NCI-H2171 treated with DMSO at 0.1 percent for 48 hours (cell line): ENCODE results near the gene FANCC.

Source experiments
- DNase-seq: peaks from one replicate; lab custom pipeline; 2025; lab: John Stamatoyannopoulos, UW

Gene FANCC

GRCh38 chr9:95190413-95190812 is 127.1 kb downstream of the FANCC start:
- DNase-seq: no peak

GRCh38 chr9:95189251-95190098 is 128.0 kb downstream of the FANCC start:
- DNase-seq: no peak

DNA sequence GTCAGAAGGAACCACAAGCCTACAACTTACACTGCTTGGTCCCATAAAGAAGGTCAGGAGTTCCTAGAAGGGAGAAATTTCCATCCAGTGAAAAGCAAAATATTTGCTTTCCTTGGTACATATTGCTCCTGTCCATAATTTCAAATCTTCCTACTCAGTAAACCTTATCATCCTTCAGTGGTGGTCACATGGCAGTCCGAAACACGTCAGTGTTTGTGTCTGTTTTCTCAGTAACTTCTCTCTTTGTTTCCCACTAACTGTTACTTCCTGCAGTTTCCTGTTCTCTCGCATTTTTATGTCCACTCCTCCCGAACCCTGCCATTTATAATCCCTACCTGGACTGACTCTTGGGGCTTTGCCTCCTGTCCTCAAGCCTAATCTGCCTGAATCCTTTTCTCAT is 129.1 kb downstream of the FANCC start:
- DNase-seq: no peak

- DNase-seq: no peak
Measured at GRCh38 chr9:95185956-95186355, 131.6 kb downstream of the FANCC start.

GRCh38 chr9:95182854-95183563 is 134.5 kb downstream of the FANCC start:
- peak; percentile 18 for DNase-seq

- no peak for DNase-seq
Measured at GRCh38 chr9:95181835-95182234, 135.7 kb downstream of the FANCC start.

GRCh38 chr9:95181226-95181818 is 136.2 kb downstream of the FANCC start:
- DNase-seq: no peak

- DNase-seq: peak; percentile 52
Measured at GRCh38 chr9:95177617-95178016, 139.9 kb downstream of the FANCC start.

DNA sequence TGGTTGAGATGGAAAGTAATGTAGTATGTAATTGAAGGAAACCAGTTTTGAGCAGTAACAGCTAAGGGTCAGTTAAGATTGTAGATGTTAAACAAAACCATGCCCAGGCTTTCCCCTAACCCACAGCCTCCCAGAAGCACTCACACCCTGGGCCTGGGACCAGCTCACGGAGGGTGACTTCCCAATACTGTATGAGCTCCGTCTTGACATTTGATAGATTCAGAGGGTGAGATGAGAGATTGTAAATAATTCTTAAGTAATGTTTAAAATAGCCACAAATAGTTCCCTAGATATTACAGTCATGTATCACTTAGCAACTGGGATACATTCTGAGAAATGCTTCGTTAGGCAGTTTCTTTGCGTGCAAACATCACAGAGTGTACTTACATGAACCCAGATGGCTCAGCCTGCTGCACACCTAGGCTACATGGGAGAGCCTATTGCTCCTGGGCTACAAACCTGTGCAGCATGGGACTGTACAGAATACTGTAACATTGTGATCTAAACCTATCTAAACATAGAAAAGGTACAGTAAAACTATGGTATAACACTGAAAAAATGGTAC is 140.7 kb downstream of the FANCC start:
- DNase-seq: peak; percentile 65

DNA sequence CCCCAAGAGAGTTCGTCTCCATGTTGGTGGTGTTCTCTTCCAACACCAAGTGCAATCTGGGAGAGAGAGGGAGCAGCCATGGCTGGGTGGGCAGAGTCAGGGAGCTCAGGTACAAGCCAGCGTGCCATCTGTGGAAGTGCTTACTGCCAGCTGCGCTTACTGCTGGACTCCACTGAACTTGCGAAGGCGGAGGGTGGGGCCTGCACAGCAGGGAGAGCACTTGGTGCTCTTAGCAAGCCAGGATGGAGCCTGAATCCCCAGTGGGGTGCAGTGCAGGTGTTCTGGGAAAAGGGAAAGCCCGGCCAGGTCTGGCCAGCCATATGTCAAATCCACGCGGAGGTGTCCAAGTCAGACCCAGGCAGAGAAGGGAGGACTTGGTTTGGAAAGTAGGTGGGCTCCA is 142.0 kb downstream of the FANCC start:
- DNase-seq: peak; percentile 97

DNA sequence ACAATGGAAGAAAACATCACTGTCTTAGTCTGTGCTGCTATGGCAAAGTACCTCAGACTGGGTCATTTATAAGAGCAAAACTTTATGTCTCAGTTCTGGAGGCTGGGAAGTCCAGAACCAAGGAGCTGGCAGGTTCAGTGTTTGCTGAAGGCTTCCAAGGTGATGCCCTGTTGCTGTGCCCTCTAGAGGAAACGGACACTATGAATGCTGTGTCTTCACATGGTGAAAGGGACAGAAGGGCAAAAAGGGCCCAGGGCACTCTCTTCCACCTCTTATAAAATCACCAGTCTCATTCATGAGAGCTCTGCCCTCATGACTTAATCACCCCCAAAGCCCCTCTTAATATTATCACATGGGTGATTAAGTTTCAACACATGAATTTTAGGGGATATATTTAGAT is 143.5 kb downstream of the FANCC start:
- DNase-seq: no peak

DNA sequence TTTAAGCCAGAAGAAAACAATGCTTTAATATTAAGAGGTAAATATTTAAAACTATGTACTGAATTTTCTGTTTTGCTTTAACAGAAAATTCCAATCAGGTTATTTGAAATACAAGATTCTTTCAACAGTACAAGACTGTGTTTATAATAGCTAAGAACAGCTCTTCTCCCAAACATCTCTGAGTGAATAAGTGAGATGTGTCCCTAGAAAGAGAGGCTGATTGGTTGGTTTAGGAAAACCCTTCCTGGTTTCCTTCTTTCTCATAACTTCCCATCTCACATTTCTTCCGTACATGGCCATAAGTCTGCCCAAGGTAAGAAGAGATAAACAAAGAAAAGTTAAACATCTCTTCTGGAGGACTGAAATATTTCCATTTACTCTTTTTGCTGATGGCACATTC is 145.9 kb downstream of the FANCC start:
- no peak for DNase-seq

DNA sequence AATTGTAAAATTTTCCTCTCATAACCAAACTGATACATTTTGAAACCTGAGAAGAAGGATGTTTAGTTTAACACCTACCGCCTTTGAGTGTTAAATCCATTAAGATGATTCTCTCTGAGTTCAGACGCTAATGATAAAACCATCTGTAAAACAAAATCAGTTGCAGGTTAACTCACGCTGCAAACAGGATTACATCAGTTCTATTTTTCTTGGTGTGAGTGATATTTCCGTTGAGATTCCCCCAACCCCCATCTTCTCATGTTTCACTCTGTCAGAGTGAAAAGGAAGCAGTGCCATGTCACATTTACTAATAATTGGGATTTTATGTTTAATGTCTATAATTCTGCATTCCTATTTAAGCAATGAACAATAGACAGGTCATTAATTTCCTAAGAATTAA is 146.5 kb downstream of the FANCC start:
- peak; percentile 87 for DNase-seq

DNA sequence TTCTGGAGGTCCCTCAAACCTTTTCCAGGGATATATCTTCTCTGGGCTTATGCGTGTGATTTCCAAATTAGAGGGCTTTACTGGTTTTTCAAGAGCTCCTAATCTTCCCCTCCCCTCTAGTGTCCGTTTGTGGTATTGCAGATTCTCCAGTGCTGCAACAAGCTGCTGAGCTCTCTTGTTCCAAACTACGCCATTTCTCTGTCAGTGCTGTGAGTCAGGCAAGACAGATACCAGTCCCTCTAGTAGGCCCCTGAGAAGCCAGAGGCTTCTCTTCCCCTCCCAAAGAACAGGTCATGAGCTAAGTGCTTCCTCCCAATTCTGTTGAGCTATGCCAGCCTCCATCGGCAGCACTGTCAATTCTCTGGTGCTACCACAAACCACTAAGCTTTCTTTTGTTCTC is 149.5 kb downstream of the FANCC start:
- DNase-seq: peak; percentile 52

DNA sequence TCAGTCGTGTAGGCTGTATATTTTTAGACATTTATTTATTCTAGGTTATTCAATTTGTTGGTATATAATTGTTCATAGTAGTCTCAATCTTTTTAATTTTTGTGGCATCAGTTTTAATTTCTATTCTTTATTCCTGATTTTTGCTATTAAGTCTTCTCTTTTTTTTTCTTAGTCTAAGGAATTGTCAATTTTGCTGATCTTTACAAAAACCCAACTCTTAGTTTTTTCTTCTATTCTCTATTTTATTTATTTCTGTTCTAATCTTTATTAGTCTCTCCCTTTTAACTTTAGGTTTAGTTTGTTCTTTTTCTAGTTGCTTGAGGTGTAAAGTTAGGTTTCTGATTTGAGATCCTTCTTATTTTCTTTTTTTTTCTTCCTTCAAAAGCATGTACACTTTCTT is 152.5 kb downstream of the FANCC start:
- DNase-seq: no peak

- DNase-seq: peak; percentile 96
Measured at GRCh38 chr9:95157481-95158151, 159.9 kb downstream of the FANCC start.

DNA sequence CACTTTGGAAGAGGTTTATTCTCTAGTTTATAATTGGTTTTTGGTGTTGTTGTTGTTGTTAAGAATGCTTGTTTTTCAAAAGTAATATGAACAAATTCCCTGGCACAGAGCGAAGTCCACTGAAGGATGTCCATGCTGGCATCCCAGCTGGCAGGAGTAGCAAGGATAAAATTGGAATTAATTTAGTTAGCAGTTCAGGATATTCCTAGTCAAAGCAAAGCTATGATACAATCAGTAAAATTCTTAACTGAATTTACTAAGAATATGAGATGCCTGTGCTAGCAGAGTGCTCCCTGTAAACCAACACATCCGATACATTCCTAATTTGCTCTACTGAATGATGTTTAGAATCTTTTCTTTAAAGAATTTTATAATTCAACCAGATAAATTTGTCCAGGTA is 161.4 kb downstream of the FANCC start:
- DNase-seq: no peak

DNA sequence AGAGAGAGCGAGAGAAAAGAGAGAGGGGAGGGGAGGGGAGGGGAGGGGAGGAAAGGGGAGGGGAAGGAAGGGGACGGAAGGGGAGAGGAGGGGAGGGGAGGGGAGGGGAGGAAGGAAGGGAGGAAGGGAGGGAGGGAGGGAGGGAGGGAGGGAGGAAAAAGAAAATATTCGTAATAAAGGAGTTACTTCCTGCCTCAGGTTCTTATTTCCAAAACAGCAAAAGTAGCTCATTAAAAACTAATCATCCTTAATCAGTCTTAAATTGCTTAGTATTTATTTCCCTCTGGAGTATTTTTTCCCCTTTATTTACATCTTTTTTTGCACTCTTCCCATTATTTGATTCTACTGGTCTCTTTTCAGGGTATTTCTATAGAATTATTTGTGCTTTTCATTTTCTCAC is 162.3 kb downstream of the FANCC start:
- DNase-seq: no peak

DNA sequence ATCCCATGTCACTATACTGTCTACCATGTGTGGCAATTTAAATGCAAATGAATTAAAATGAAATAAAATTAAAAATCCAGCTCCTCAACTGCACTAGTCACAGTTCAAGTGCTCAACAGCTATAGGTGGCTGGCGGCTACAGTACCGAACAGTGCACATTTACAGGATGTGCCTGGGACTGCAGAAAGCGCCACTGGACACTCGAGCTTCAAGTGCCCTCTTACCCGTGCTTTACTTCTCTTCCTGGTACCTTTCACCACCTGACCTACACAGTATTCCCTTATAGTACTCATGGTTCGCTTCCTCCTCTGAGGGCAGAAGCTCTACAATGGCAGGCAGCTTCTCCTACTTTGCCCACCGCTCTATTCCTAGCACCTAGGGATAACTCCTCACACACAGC is 166.6 kb downstream of the FANCC start:
- DNase-seq: no peak

DNA sequence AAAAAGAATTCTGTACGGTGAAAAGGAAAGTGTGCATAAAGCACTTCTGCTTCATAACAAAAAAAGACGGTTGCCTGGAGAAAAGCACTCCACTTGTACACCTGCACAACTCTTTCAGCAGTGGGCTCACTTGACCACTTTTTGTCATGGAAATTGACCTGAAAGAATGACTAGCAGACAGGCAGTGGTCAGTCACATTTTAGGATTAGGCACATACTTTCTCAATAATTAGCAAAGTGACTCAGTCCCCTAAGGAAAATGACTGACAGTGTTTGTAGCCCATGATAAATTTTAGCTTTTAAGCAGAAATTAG is 169.3 kb downstream of the FANCC start:
- DNase-seq: no peak

DNA sequence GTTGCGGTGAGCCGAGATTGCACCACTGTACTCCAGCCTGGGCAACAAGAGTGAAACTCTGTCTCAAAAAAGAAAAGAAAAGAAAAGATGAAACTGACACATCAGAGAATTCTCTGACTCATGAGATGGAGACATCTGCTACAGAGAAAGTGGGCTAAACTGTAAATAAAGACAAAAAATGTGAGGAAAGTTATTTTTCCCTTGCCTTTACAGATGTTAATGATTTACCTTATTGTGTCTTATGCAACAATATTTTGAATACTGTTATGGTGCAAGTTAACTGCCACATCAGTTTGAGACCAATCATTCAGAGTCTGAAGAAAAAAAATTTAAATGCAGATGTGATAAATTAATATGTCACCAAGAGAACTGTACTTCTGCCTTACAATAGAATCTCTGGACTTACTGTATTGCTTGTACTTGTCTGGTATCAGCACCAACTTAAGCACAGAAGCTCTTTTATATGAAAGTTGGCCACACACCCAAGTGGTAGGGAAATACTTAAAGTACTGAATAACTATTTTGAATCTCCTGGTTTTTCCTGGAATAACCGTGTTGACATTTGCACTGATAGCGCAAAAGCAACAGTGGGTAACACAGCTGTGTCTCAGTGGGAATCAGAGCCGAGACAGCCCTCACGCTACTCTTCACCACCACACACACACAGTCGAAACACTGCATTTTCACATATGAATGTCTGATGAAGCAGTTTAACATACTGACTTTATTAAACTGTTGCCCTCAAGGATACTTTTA is 169.9 kb downstream of the FANCC start:
- DNase-seq: no peak
